Prostate gland (tissue), 2 donors: ENCODE data around the gene C11orf58. TPM values are rescaled to one million over a fixed set of nuclear protein-coding genes. Genes with fewer than 3 reads are reported as not detected.
A peak's percentile ranks its signal among the peaks of the same experiment; 100 is the strongest.

Experiments
- DNase-seq: peaks from one replicate; pipeline ENCODE4 v3.0.0-alpha.2; 2019; ENCODE audit warnings: low spot score
- H3K27ac ChIP-seq, 2 donors: fragments of 200-600 bp; sonication (generic); 2 replicates each; pipeline ENCODE4 v1.5.1; 2017 to 2019
- H3K27me3 ChIP-seq: fragments of 200-600 bp; sonication (generic); replicated peaks from 2 replicates; pipeline ENCODE4 v1.5.1; 2019; ENCODE audit not compliant: insufficient read depth
- H3K36me3 ChIP-seq, 2 donors: fragments of 200-600 bp; sonication (generic); 1 replicate in 1 of 2; 2 replicates in 1 of 2; pipeline versions ENCODE4 v1.5.1 to v1.8.1; 2017 to 2019
- H3K4me1 ChIP-seq: fragments of 200-600 bp; sonication (generic); replicated peaks from 2 replicates; pipeline ENCODE4 v1.5.1; 2019
- H3K4me3 ChIP-seq, 2 donors: fragments of 200-600 bp; sonication (generic); 2 replicates each; pipeline ENCODE4 v1.5.1; 2017 to 2019
- H3K9me3 ChIP-seq: fragments of 200-600 bp; sonication (generic); 2 replicates; pipeline ENCODE4 v1.5.1; 2017
- POLR2A ChIP-seq: fragments of 450-650 bp; IDR thresholded peaks from one replicate; pipeline ENCODE4 v1.6.1; 2016; ENCODE audit warnings: antibody characterized with exemption, mild to moderate bottlenecking
- POLR2AphosphoS5 ChIP-seq: sonication (generic); formaldehyde crosslinking; IDR thresholded peaks from one replicate; pipeline ENCODE4 v1.6.1; 2017; ENCODE audit warnings: antibody characterized with exemption
- WGBS: methylation state at CpG from one replicate; pipeline ENCODE4 v1.1.5; 2018; 5-methylcytosine and 5-hydroxymethylcytosine counted together
- intact Hi-C: fragments of 100-400 bp; cut with DNase I; formaldehyde crosslinking; loops from one replicate; pipeline ENCODE4 v1.14.2; 2022
- total RNA-seq, 2 donors: library from RNA; depleted of rRNA; stranded (reverse); fragments of >200 nt; gene quantifications; one replicate each; pipeline ENCODE4 v1.1.0, GENCODE V29; 2016
- TF ChIP-seq, protein P1 (sequence below), 4 experiments: fragments of 200-600 bp in 2 of 4; fragments of 450-650 bp in 2 of 4; sonication (generic) in 2 of 4; IDR thresholded peaks; 1 replicate in 3 of 4; 2 replicates in 1 of 4; pipeline ENCODE4 v1.5.1; 2016 to 2019; ENCODE audit warnings: antibody characterized with exemption in 4 of 4, mild to moderate bottlenecking in 2 of 4, moderate library complexity in 2 of 4

Gene C11orf58
- 100 to 1,000 TPM; 128 to 171 TPM for total RNA-seq

DNA sequence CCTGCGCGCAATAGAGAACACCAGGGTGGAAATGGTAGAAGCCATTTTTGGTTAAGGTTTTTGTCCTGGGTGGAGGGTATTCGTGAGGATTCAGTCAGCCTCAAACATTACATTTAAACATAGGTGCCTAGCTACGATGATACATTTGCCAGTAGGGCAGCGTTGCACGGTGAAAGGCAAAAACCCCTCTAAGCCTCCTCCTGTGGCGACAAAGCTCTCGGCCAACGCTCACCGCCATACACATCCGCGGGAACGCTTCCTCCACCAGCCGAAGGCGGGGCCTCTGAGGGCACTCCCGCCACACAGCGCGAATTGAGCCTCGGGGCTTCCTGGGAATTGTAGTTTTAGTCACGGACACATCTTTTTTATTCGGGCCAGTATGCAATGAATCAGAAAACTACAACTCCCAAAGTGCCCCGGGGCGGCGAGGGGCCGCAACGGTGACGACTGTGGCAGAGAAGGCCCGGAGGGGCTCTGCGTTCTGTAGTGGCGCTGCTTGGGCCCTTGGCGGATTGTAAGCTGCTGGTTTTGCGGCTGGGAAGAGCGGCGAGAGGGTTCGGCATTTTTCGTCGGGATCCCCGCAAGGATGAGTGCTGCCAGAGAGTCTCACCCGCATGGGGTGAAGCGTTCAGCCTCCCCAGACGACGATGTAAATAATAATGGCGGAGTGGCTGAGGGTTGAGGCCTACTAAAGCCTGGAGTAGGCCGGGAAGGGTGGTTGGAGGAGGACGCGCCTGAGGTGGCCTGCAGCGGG is at the start of gene C11orf58:
Gene C11orf58, plus strand, starts transcription at position 455 of the 754 bp plus-strand sequence. Its CDS starts 132 bp downstream, at position 587.
- H3K27me3 ChIP-seq, result no peaks in the 10 kb centered on the region
- no peaks in the 10 kb centered on the region for H3K4me1 ChIP-seq
- no peaks in the 10 kb centered on the region for H3K9me3 ChIP-seq
- WGBS, result under 1% methylated on average over 47 of the region's 47 CpGs
- H3K27ac ChIP-seq, result peak within 1 kb of the TSS; percentile 93 to 95
- peak; percentile 98 for DNase-seq
- TF ChIP-seq, protein P1, sequence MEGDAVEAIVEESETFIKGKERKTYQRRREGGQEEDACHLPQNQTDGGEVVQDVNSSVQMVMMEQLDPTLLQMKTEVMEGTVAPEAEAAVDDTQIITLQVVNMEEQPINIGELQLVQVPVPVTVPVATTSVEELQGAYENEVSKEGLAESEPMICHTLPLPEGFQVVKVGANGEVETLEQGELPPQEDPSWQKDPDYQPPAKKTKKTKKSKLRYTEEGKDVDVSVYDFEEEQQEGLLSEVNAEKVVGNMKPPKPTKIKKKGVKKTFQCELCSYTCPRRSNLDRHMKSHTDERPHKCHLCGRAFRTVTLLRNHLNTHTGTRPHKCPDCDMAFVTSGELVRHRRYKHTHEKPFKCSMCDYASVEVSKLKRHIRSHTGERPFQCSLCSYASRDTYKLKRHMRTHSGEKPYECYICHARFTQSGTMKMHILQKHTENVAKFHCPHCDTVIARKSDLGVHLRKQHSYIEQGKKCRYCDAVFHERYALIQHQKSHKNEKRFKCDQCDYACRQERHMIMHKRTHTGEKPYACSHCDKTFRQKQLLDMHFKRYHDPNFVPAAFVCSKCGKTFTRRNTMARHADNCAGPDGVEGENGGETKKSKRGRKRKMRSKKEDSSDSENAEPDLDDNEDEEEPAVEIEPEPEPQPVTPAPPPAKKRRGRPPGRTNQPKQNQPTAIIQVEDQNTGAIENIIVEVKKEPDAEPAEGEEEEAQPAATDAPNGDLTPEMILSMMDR (IDR thresholded peaks at IDR 0.05), result peak in 1 of 4 experiments; percentile 11
- peak; percentile 91 for TF ChIP-seq POLR2A
- TF ChIP-seq POLR2AphosphoS5, result peak; percentile 95
- peak within 1 kb of the TSS; percentile 73 to 80 for H3K4me3 ChIP-seq
- intact Hi-C loops, result loop anchor here (5.0 kb wide), 1 partner anchor 339 kb away; the partner anchor contains the start of gene RPS13
- no peaks in the 10 kb centered on the region for H3K36me3 ChIP-seq

DNA sequence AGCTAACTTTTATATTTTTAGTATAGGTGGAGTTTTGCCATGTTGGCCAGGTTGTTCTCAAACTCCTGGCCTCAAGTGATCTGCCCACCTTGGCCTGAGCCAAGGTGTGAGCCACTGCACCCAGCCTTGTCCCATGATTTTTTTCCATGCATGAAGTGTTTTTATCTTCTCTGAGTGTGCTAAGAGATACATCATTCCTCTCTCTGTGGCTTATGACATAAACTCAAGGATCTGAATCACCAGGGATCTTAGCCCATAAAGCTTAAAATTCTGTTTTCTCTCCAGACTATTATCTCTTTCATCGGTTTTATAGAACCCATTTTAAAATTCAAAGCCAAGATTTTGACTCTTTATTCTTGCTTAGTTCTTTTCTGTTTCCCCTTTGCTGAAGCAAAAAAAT is 48.4 kb upstream of the C11orf58 start:
- Histone ChIP-seq H3K4me3 (no peak overlapping the region), H3K27me3 (no peaks in the 10 kb centered on the region), H3K36me3 (no peaks in the 10 kb centered on the region), H3K27ac (no peak overlapping the region), H3K4me1 (no peaks in the 10 kb centered on the region), H3K9me3 (no peaks in the 10 kb centered on the region)
- no peak for DNase-seq
- intact Hi-C loops, result no loop called here
- WGBS, result 15% methylated on average over 1 of the region's 1 CpG
- no peak for TF ChIP-seq POLR2A

DNA sequence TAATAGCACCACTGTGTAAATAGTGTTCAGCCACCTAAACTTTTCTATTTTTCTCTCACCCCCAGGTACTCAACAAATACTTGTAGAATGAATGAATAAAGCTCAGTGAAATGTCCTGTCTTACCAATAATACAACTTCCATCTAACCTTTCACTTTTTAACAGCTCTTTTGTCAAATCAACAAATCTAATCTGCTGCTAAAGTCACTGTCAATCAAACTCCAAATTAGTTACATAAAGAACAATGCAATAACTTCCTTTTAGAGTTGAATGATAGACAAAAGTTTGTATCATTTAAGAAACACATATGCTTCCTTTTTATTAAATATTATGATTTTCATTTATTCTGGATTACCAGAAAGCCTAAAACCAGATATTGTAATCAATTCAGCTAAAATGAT is 34.7 kb upstream of the C11orf58 start:
- Histone ChIP-seq H3K4me3 (no peak overlapping the region), H3K27me3 (no peaks in the 10 kb centered on the region), H3K4me1 (no peaks in the 10 kb centered on the region), H3K27ac (no peak overlapping the region), H3K36me3 (no peaks in the 10 kb centered on the region), H3K9me3 (no peaks in the 10 kb centered on the region)
- no peak for DNase-seq
- intact Hi-C loops, result no loop called here
- TF ChIP-seq POLR2AphosphoS5, result no peak
- TF ChIP-seq, protein P1 (IDR thresholded peaks at IDR 0.05), result no peak
- TF ChIP-seq POLR2A, result no peak

GRCh38 chr11:16713594-16713993 is 24.9 kb upstream of the C11orf58 start:
- WGBS, result 28% methylated on average over 1 of the region's 1 CpG
- H3K4me3 ChIP-seq, result no peak overlapping the region
- intact Hi-C loops, result no loop called here
- no peak overlapping the region for H3K27ac ChIP-seq
- H3K9me3 ChIP-seq, result no peaks in the 10 kb centered on the region
- no peak for DNase-seq
- no peaks in the 10 kb centered on the region for H3K4me1 ChIP-seq
- TF ChIP-seq POLR2AphosphoS5 (no peak), POLR2A (no peak)
- TF ChIP-seq, protein P1 (IDR thresholded peaks at IDR 0.05), result no peak
- H3K27me3 ChIP-seq, result no peaks in the 10 kb centered on the region
- no peaks in the 10 kb centered on the region for H3K36me3 ChIP-seq

- WGBS, result 75% methylated on average over 3 of the region's 3 CpGs
- no peak overlapping the region for H3K4me3 ChIP-seq
- DNase-seq, result no peak
Measured at GRCh38 chr11:16722581-16723344, 15.7 kb upstream of the C11orf58 start.

More at GRCh38 chr11:16722581-16723344, 15.7 kb upstream of the C11orf58 start:
- no peaks in the 10 kb centered on the region for H3K4me1 ChIP-seq
- TF ChIP-seq, protein P1 (IDR thresholded peaks at IDR 0.05), result no peak
- no peak for TF ChIP-seq POLR2AphosphoS5
- no peak for TF ChIP-seq POLR2A
- no peak overlapping the region for H3K27ac ChIP-seq
- H3K9me3 ChIP-seq, result no peaks in the 10 kb centered on the region
- intact Hi-C loops, result no loop called here
- no peaks in the 10 kb centered on the region for H3K36me3 ChIP-seq
- H3K27me3 ChIP-seq, result no peaks in the 10 kb centered on the region
